H9 (cell line): ENCODE data around the gene VAMP8. TPM values are rescaled to one million over a fixed set of nuclear protein-coding genes. Genes with fewer than 3 reads are reported as not detected.
A peak's percentile ranks its signal among the peaks of the same experiment; 100 is the strongest.

Experiments
- DNase-seq: peaks from one replicate; pipeline ENCODE4 v3.0.0-alpha.2; 2017
- H2AFZ ChIP-seq: one replicate; pipeline ENCODE4 v1.6.1; 2013; ENCODE audit warnings: mild to moderate bottlenecking, low read length, control low read depth, moderate library complexity
- H2AK5ac ChIP-seq: 2 replicates; pipeline ENCODE4 v1.6.1; 2013; ENCODE audit warnings: low read length, control low read depth, mixed read lengths; ENCODE audit not compliant: insufficient read length
- H2BK120ac ChIP-seq: one replicate; pipeline ENCODE4 v1.6.1; 2013; ENCODE audit warnings: low read depth, mild to moderate bottlenecking, low read length, control low read depth, inconsistent platforms; ENCODE audit not compliant: poor library complexity, severe bottlenecking
- H2BK12ac ChIP-seq: 2 replicates; pipeline ENCODE4 v1.6.1; 2013; ENCODE audit warnings: low read length, control low read depth, mixed read lengths, low read depth; ENCODE audit not compliant: insufficient read length
- H2BK15ac ChIP-seq: 2 replicates; pipeline ENCODE4 v1.6.1; 2013; ENCODE audit warnings: low read depth, low read length, control low read depth
- H2BK20ac ChIP-seq: one replicate; pipeline ENCODE4 v1.6.1; 2013; ENCODE audit warnings: low read depth, mild to moderate bottlenecking, low read length, control low read depth, inconsistent platforms; ENCODE audit not compliant: poor library complexity, severe bottlenecking
- H2BK5ac ChIP-seq: 2 replicates; pipeline ENCODE4 v1.6.1; 2013; ENCODE audit warnings: low read length, control low read depth, mixed read lengths; ENCODE audit not compliant: insufficient read length
- H3K14ac ChIP-seq: 2 replicates; pipeline ENCODE4 v1.6.1; 2013; ENCODE audit warnings: low read length, control low read depth; ENCODE audit not compliant: insufficient read depth
- H3K18ac ChIP-seq: 2 replicates; pipeline ENCODE4 v1.6.1; 2013; ENCODE audit warnings: low read depth, mild to moderate bottlenecking, mixed read lengths, low read length, control low read depth; ENCODE audit not compliant: insufficient read length
- H3K23ac ChIP-seq: 2 replicates; pipeline ENCODE4 v1.6.1; 2013; ENCODE audit warnings: low read length, control low read depth, mixed read lengths, low read depth; ENCODE audit not compliant: insufficient read length
- H3K23me2 ChIP-seq: 2 replicates; pipeline ENCODE4 v1.6.1; 2013; ENCODE audit warnings: low read depth, mild to moderate bottlenecking, mixed read lengths, low read length, control low read depth; ENCODE audit not compliant: insufficient read length, poor library complexity, severe bottlenecking
- H3K27ac ChIP-seq: 2 replicates; pipeline ENCODE4 v1.5.1; 2013; ENCODE audit warnings: low read length, control low read depth, mixed read lengths, low read depth; ENCODE audit not compliant: insufficient read length
- H3K27me3 ChIP-seq: 2 replicates; pipeline ENCODE4 v1.6.1; 2013; ENCODE audit warnings: low read length, control low read depth, inconsistent platforms; ENCODE audit not compliant: insufficient read depth
- H3K4ac ChIP-seq: 2 replicates; pipeline ENCODE4 v1.6.1; 2013; ENCODE audit warnings: low read depth, mild to moderate bottlenecking, control low read depth, inconsistent platforms, low read length, moderate library complexity
- H3K4me1 ChIP-seq: 2 replicates; pipeline ENCODE4 v1.6.1; 2013; ENCODE audit warnings: low read length, control low read depth, inconsistent platforms; ENCODE audit not compliant: insufficient read depth
- H3K4me2 ChIP-seq: 2 replicates; pipeline ENCODE4 v1.6.1; 2013; ENCODE audit warnings: low read length, control low read depth, mixed read lengths; ENCODE audit not compliant: insufficient read length, insufficient read depth
- H3K56ac ChIP-seq: 2 replicates; pipeline ENCODE4 v1.6.1; 2013; ENCODE audit warnings: low read depth, mild to moderate bottlenecking, mixed read lengths, low read length, control low read depth; ENCODE audit not compliant: insufficient read length
- H3K79me1 ChIP-seq: 2 replicates; pipeline ENCODE4 v1.6.1; 2013; ENCODE audit warnings: low read depth, mild to moderate bottlenecking, moderate library complexity, low read length, control low read depth, inconsistent platforms; ENCODE audit not compliant: insufficient read depth, poor library complexity, severe bottlenecking
- H3K79me2 ChIP-seq: 2 replicates; pipeline ENCODE4 v1.6.1; 2013; ENCODE audit warnings: low read length, control low read depth, inconsistent platforms; ENCODE audit not compliant: insufficient read depth
- H3K9ac ChIP-seq: 2 replicates; pipeline ENCODE4 v1.6.1; 2013; ENCODE audit warnings: low read length, control low read depth, mixed read lengths; ENCODE audit not compliant: insufficient read length; ENCODE audit errors: extremely low read depth
- H3K9me3 ChIP-seq: one replicate; pipeline ENCODE4 v1.6.1; 2013; ENCODE audit warnings: low read depth, low read length, inconsistent platforms; ENCODE audit not compliant: control insufficient read depth
- H3T11ph ChIP-seq: one replicate; pipeline ENCODE4 v1.6.1; 2013; ENCODE audit warnings: mild to moderate bottlenecking, low read length, control low read depth, inconsistent platforms
- H4K20me1 ChIP-seq: one replicate; pipeline ENCODE4 v1.6.1; 2013; ENCODE audit not compliant: control insufficient read depth, insufficient read length, insufficient read depth
- H4K5ac ChIP-seq: 2 replicates; pipeline ENCODE4 v1.6.1; 2013; ENCODE audit warnings: low read depth, mild to moderate bottlenecking, mixed read lengths, low read length, control low read depth; ENCODE audit not compliant: insufficient read length
- H4K8ac ChIP-seq: replicated peaks from 2 replicates; pipeline ENCODE4 v1.6.1; 2013; ENCODE audit warnings: low read length, control low read depth, mixed read lengths, low read depth; ENCODE audit not compliant: insufficient read length
- H4K91ac ChIP-seq: 2 replicates; pipeline ENCODE4 v1.6.1; 2013; ENCODE audit warnings: low read depth, mild to moderate bottlenecking, moderate library complexity, mixed read lengths, low read length, control low read depth; ENCODE audit not compliant: insufficient read length
- H3K27ac Mint-ChIP-seq, 3 experiments: 2 replicates in 2 of 3; 3 replicates in 1 of 3; pipeline ENCODE4 v1.8.0; 2020 to 2021; ENCODE audit warnings: mixed read lengths in 3 of 3, mild to moderate bottlenecking in 1 of 3, moderate library complexity in 1 of 3
- H3K27me3 Mint-ChIP-seq: 2 replicates; pipeline ENCODE4 v1.8.0; 2021; ENCODE audit warnings: low read depth, mild to moderate bottlenecking, moderate library complexity, mixed read lengths
- H3K36me3 Mint-ChIP-seq, 3 experiments: 2 replicates in 2 of 3; 3 replicates in 1 of 3; pipeline ENCODE4 v1.8.0; 2020 to 2021; ENCODE audit warnings: low read depth in 3 of 3, mixed read lengths in 3 of 3; ENCODE audit not compliant: insufficient read depth in 1 of 3
- H3K4me1 Mint-ChIP-seq, 2 experiments: 2 replicates each; pipeline ENCODE4 v1.8.0; 2020; ENCODE audit warnings: mixed read lengths in 2 of 2
- H3K4me3 Mint-ChIP-seq, 2 experiments: 2 replicates in 1 of 2; 3 replicates in 1 of 2; pipeline ENCODE4 v1.8.0; 2020 to 2021; ENCODE audit warnings: mild to moderate bottlenecking in 2 of 2, mixed read lengths in 2 of 2, moderate library complexity in 1 of 2
- H3K9me3 Mint-ChIP-seq, 2 experiments: 2 replicates in 1 of 2; 3 replicates in 1 of 2; pipeline ENCODE4 v1.8.0; 2020; ENCODE audit warnings: mild to moderate bottlenecking in 2 of 2, mixed read lengths in 2 of 2, moderate library complexity in 1 of 2
- CTCF ChIP-seq: fragments of 200-600 bp; sonication (generic); conservative IDR thresholded peaks from 3 replicates; pipeline ENCODE4 v1.8.0; 2021; ENCODE audit warnings: antibody characterized with exemption, mild to moderate bottlenecking
- WGBS: extraction: QIAGEN DNeasy Blood & Tissue Kit; methylation state at CpG from one replicate; pipeline ENCODE4 v1.1.7; 2013; ENCODE audit warnings: missing lambda C conversion rate, low lambda C conversion rate, mixed read lengths; ENCODE audit not compliant: insufficient read length; ENCODE audit errors: extremely low coverage; 5-methylcytosine and 5-hydroxymethylcytosine counted together
- total RNA-seq: library from RNA; stranded (reverse); gene quantifications from 2 replicates; pipeline ENCODE4 v1.2.1, GENCODE V29; 2021

Gene VAMP8
- total RNA-seq, 1 experiment from 2014 or later = 33.4 TPM

GRCh38 chr2:85547859-85548607 is 29.4 kb upstream of the VAMP8 start:
- no peaks in the 10 kb centered on the region for H3K4me1 ChIP-seq
- peaks cover 6 to 17% of the 10 kb centered on the region in 2 experiments for H3K4me1 Mint-ChIP-seq
- H3T11ph ChIP-seq = no peak overlapping the region
- H3K4me3 Mint-ChIP-seq = no peak overlapping the region
- no peak overlapping the region for H2AK5ac ChIP-seq
- H3K79me2 ChIP-seq = no peaks in the 10 kb centered on the region
- H3K56ac ChIP-seq = no peak overlapping the region
- H3K23me2 ChIP-seq = no peaks in the 10 kb centered on the region
- H4K5ac ChIP-seq = no peak overlapping the region
- TF ChIP-seq CTCF = no peak
- no peak overlapping the region for H4K91ac ChIP-seq
- H3K4ac ChIP-seq = no peak overlapping the region
- H3K9me3 ChIP-seq = no peaks in the 10 kb centered on the region
- H2BK120ac ChIP-seq = no peak overlapping the region
- WGBS = no CpG with 5 or more reads among the region's 6 CpGs
- no peak overlapping the region for H3K9ac ChIP-seq
- H2BK15ac ChIP-seq = no peak overlapping the region
- no peak overlapping the region for H2BK12ac ChIP-seq
- H3K27me3 ChIP-seq = no peaks in the 10 kb centered on the region
- DNase-seq = no peak
- H3K79me1 ChIP-seq = no peaks in the 10 kb centered on the region
- H4K8ac ChIP-seq = no peak overlapping the region
- H2AFZ ChIP-seq = no peak overlapping the region
- no peak overlapping the region for H3K4me2 ChIP-seq
- no peak overlapping the region for H2BK5ac ChIP-seq
- H3K36me3 Mint-ChIP-seq = peaks cover 23 to 73% (median 57%) of the 10 kb centered on the region in 3 experiments; a peak in 6 of 7 replicates
- H3K23ac ChIP-seq = no peak overlapping the region
- peak overlapping the region in 2 of 3 experiments; percentile 49 to 80; a peak in 2 of 7 replicates for H3K27ac Mint-ChIP-seq
- no peak overlapping the region for H3K27ac ChIP-seq
- H3K9me3 Mint-ChIP-seq = no peaks in the 10 kb centered on the region
- no peak overlapping the region for H2BK20ac ChIP-seq
- no peaks in the 10 kb centered on the region; the same call in 1 of the 2 replicates for H3K27me3 Mint-ChIP-seq
- no peaks in the 10 kb centered on the region for H4K20me1 ChIP-seq
- no peak overlapping the region for H3K18ac ChIP-seq
- H3K14ac ChIP-seq = no peak overlapping the region
